ENCODE measurements around the gene POLR2C.

POLR2C gene

DNA sequence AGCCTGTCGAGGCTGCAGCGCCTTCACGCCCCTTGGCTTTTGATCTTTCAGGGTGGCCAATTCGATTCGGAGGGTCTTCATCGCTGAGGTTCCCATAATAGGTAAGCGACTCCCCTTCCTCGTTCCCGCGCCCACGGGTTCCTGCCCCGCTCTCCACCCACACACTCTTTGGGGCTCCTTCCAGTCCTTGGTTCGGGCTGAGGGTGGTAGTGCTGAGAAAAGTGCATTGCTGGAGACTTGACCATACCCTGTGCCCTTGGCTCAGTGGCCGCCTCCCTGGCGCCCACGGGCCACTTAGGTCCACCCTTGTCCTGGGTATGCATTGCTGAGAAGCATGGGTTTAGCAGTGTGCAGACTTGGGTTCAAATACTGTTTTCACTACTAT lies 491 bp downstream of the POLR2C start:
- Histone ChIP-seq H3K27me3 (ENCODE audit: insufficient read depth, low read depth, severe bottlenecking) (no peaks in the 10 kb centered on the region), H3K27ac (peak overlapping the region; percentile 65)
- no peak for DNase-seq

DNA sequence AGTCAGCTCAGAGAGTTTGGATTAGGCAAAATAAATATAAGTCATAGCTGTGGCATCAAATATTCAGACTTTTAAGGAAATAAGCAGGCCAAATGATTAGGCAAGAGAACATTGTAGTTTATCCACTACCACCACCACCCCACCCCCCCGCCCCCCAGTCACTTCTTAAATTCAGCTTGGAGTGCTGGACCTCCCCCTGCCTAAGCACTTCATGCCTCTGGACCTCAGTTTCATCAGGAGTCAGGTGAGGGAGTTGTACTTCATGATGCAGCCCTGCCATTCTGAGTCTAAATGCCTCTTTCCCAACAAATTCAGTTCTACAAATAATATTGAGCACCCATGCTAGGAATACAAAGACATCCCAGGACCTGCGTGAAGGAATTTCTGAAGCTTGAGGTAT lies 2.0 kb downstream of the POLR2C start:
- no peaks in the 10 kb centered on the region for H3K9me3 ChIP-seq (ENCODE audit: severe bottlenecking)
- H3K36me3 ChIP-seq, result peaks cover 61% of the 10 kb centered on the region
- no peaks in the 10 kb centered on the region for H3K27me3 ChIP-seq (ENCODE audit: insufficient read depth, low read depth, severe bottlenecking)
- no peak overlapping the region for H3K4me3 ChIP-seq (ENCODE audit: low read depth, low read length)
- TF ChIP-seq, protein P1, sequence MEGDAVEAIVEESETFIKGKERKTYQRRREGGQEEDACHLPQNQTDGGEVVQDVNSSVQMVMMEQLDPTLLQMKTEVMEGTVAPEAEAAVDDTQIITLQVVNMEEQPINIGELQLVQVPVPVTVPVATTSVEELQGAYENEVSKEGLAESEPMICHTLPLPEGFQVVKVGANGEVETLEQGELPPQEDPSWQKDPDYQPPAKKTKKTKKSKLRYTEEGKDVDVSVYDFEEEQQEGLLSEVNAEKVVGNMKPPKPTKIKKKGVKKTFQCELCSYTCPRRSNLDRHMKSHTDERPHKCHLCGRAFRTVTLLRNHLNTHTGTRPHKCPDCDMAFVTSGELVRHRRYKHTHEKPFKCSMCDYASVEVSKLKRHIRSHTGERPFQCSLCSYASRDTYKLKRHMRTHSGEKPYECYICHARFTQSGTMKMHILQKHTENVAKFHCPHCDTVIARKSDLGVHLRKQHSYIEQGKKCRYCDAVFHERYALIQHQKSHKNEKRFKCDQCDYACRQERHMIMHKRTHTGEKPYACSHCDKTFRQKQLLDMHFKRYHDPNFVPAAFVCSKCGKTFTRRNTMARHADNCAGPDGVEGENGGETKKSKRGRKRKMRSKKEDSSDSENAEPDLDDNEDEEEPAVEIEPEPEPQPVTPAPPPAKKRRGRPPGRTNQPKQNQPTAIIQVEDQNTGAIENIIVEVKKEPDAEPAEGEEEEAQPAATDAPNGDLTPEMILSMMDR (IDR thresholded peaks at IDR 0.05; ENCODE audit: low read depth, low read length), result no peak
- no peak overlapping the region for H3K27ac ChIP-seq
- DNase-seq, result no peak

More for the DNA sequence above, 491 bp downstream of the POLR2C start:
- TF ChIP-seq, protein P1 (IDR thresholded peaks at IDR 0.05; ENCODE audit: low read depth, low read length), result no peak
- Histone ChIP-seq H3K36me3 (peaks cover 54% of the 10 kb centered on the region), H3K4me3 (ENCODE audit: low read depth, low read length) (peak overlapping the region; percentile 76), H3K9me3 (ENCODE audit: severe bottlenecking) (no peaks in the 10 kb centered on the region)

DNA sequence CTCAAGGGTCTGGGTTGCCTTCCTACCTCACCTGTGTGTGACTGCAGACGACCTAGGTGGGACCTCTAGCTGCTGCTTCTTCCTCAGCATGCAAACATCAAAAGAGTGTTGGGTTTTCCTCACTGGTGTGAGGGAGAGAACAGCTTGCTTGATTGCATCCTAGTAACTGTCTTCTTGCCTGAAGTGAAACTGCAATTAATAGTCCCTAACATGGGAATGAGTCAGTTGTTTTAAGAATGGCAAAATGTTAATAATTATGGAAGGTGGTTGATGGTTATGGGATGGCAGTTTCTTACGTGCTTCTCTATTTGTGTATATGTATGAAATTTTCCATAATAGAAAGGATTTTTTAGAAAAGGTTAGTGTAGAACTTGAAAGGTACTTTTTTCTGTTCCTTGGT lies 5.9 kb downstream of the POLR2C start:
- H3K36me3 ChIP-seq, result peaks cover 89% of the 10 kb centered on the region
- no peak overlapping the region for H3K27ac ChIP-seq
- TF ChIP-seq, protein P1 (IDR thresholded peaks at IDR 0.05; ENCODE audit: low read depth, low read length), result no peak

DNA sequence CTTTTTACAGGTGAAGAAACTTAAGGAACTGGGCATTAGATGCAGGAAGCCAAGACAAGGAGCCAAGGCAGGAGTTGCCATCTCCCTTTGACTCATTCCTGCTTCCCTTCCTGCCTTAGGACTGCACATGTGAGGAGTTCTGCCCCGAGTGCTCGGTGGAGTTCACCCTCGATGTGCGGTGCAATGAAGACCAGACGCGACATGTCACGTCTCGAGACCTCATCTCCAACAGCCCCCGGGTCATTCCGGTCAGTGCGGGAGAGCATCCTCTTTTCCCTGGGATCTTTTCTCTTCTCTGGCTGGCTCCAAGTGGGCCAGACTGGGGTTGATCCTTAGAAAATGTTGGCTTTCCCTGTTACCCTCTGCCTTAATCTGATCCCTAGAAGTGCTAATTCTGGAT lies 6.6 kb downstream of the POLR2C start:
- TF ChIP-seq, protein P1 (IDR thresholded peaks at IDR 0.05; ENCODE audit: low read depth, low read length), result no peak
- no peaks in the 10 kb centered on the region for H3K27me3 ChIP-seq (ENCODE audit: insufficient read depth, low read depth, severe bottlenecking)
- peaks cover 87% of the 10 kb centered on the region for H3K36me3 ChIP-seq
- H3K4me3 ChIP-seq (ENCODE audit: low read depth, low read length), result no peak overlapping the region
- DNase-seq, result no peak
- no peaks in the 10 kb centered on the region for H3K9me3 ChIP-seq (ENCODE audit: severe bottlenecking)
- no peak overlapping the region for H3K27ac ChIP-seq

More for the DNA sequence above, 5.9 kb downstream of the POLR2C start:
- Histone ChIP-seq H3K27me3 (ENCODE audit: insufficient read depth, low read depth, severe bottlenecking) (no peaks in the 10 kb centered on the region), H3K4me3 (ENCODE audit: low read depth, low read length) (no peak overlapping the region), H3K9me3 (ENCODE audit: severe bottlenecking) (no peaks in the 10 kb centered on the region)
- DNase-seq, result no peak

DNA sequence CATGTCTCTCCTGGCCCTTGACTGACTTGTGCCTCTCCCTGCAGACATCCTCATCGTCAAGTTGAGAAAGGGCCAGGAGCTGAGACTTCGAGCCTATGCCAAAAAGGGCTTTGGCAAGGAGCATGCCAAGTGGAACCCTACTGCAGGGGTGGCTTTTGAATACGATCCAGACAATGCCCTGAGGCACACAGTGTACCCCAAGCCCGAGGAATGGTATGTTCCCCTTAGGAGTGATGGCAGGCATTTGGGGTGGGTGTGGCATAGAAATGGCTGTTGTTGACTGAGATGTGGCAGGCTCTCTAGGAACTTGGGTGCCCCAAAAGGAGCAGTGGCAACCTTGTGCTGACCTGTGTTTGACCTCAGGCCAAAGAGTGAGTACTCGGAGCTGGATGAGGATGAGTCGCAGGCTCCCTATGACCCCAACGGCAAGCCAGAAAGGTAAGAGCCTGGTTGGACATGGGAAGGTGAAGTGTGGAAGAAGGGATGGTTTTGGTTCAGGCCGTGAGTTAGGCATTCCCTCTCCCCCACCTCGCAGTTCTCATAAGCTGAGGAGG lies 7.5 kb downstream of the POLR2C start:
- TF ChIP-seq, protein P1 (IDR thresholded peaks at IDR 0.05; ENCODE audit: low read depth, low read length), result no peak
- H3K27me3 ChIP-seq (ENCODE audit: insufficient read depth, low read depth, severe bottlenecking), result no peaks in the 10 kb centered on the region
- no peak for DNase-seq
- peaks cover 88% of the 10 kb centered on the region for H3K36me3 ChIP-seq
- no peaks in the 10 kb centered on the region for H3K9me3 ChIP-seq (ENCODE audit: severe bottlenecking)
- no peak overlapping the region for H3K4me3 ChIP-seq (ENCODE audit: low read depth, low read length)
- no peak overlapping the region for H3K27ac ChIP-seq

DNA sequence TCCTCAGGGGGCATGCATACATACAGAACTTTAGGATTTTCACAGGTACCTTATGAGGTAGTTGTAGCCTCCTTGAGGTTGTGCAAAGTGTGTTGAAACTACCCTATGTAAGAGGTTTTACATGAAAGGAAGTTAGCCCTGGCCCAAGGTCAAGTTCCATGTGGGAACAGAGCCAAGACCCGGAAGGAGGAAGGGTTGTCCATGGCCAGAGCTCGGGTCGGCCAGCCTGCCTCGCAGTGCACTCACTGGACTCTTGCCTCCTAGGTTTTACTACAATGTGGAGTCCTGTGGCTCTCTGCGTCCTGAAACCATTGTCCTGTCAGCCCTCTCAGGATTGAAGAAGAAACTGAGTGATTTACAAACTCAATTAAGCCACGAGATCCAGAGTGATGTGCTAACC lies 8.2 kb downstream of the POLR2C start:
- Histone ChIP-seq H3K4me3 (ENCODE audit: low read depth, low read length) (no peak overlapping the region), H3K36me3 (peaks cover 82% of the 10 kb centered on the region), H3K9me3 (ENCODE audit: severe bottlenecking) (no peaks in the 10 kb centered on the region), H3K27ac (no peak overlapping the region), H3K27me3 (ENCODE audit: insufficient read depth, low read depth, severe bottlenecking) (no peaks in the 10 kb centered on the region)
- TF ChIP-seq, protein P1 (IDR thresholded peaks at IDR 0.05; ENCODE audit: low read depth, low read length), result no peak
- no peak for DNase-seq
